ENCODE measurements around the gene URM1. TPM values are rescaled to one million over a fixed set of nuclear protein-coding genes. Genes with fewer than 3 reads are reported as not detected.

Gene URM1
- total RNA-seq, 4 donors from 2014 or later, result 24.7 to 37.5 (median 27.9) TPM

DNA sequence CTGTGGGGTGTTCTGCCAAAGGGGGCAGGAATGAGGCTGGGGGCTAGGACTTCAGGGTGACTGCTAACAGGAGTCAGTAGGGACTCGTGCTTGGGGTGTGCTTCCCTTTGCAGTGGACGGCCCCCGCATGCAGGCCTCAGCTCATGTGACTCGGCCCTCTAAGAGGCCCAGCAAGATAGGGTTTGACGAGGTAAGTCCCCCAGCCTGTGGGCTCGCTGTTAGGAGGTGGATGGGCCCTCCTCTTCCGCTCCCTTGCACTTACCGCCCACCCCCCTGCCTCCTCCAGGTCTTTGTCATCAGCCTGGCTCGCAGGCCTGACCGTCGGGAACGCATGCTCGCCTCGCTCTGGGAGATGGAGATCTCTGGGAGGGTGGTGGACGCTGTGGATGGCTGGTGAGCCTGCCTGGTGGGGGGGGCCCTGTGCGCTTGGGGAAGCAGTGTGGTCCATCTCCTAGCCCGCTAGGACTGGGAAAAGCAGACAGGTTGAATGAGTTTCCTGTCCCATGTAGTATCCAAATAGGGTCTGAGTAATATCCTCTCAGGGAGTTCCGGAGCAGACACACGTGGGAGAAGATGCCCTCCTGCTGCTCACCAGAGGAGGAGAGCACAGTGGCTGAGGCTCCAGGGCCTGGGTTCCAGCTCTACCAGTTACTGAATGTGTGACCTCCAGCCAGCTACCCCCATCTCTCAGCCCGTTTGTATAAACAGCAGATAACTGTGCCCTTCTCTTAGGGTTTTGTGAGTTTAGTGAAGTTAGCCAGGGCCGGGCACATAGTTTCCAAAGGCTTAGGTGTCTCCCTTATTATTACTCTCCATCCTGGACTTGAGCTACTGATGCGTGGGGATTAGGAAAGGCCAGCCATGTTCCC lies 57.7 kb downstream of the URM1 start:
- TF ChIP-seq POLR2A (IDR thresholded peaks at IDR 0.05) (no peak), EP300 (IDR thresholded peaks at IDR 0.05; ENCODE audit: low read depth) (no peak)
- H3K27ac ChIP-seq, result no peak overlapping the region
- H3K9me3 ChIP-seq, result no peaks in the 10 kb centered on the region
- no peak overlapping the region for H3K4me3 ChIP-seq
- in situ Hi-C loops (cut with MboI; ENCODE audit: low pct_ligation_motif_present in 1 of 4, low pct_unique_long_range_greater_than_20kb in 1 of 4, low sequenced_read_pairs in 3 of 4), result no loop called here
- intact Hi-C loops (cut with DNase I; ENCODE audit: low total_unique reads), result no loop called here
- H3K36me3 ChIP-seq, result no peaks in the 10 kb centered on the region
- WGBS, 2 donors (ENCODE audit: low coverage in 1 of 2), result 73 to 81% methylated on average over 12 to 20 of the region's 22 CpGs
- DNase-seq, result no peak
- no peaks in the 10 kb centered on the region for H3K4me1 ChIP-seq
- H3K27me3 ChIP-seq, result no peaks in the 10 kb centered on the region

DNA sequence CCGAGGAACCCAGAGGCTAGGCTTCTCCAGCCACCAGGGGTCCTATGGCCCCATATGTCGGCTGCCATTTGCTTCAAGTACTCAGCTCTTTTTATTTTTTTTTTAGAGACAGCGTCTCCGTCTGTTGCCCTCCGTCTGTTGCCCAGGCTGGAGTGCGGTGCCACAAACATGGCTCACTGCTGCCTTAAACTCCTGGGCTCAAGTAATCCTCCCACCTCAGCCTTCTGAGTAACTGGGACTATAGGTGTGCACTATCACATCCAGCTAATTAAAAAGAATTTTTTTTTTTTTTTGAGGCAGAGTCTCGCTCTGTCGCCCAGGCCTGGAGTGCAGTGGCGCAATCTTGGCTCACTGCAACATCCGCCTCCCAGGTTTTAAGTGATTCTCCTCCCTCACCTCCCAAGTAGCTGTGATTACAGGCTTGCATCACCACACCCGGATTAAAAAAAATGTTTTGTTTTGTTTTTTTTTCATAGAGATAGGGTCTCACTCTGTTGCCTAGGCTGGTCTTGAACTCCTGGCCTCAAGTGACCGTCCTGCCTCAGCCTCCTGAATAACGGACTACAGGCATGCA lies 58.4 kb downstream of the URM1 start:
- H3K36me3 ChIP-seq, result no peaks in the 10 kb centered on the region
- TF ChIP-seq POLR2A (IDR thresholded peaks at IDR 0.05), result no peak
- TF ChIP-seq EP300 (IDR thresholded peaks at IDR 0.05; ENCODE audit: low read depth), result no peak
- no peak for TF ChIP-seq POLR2AphosphoS5 (IDR thresholded peaks at IDR 0.05)
- TF ChIP-seq, protein P1, sequence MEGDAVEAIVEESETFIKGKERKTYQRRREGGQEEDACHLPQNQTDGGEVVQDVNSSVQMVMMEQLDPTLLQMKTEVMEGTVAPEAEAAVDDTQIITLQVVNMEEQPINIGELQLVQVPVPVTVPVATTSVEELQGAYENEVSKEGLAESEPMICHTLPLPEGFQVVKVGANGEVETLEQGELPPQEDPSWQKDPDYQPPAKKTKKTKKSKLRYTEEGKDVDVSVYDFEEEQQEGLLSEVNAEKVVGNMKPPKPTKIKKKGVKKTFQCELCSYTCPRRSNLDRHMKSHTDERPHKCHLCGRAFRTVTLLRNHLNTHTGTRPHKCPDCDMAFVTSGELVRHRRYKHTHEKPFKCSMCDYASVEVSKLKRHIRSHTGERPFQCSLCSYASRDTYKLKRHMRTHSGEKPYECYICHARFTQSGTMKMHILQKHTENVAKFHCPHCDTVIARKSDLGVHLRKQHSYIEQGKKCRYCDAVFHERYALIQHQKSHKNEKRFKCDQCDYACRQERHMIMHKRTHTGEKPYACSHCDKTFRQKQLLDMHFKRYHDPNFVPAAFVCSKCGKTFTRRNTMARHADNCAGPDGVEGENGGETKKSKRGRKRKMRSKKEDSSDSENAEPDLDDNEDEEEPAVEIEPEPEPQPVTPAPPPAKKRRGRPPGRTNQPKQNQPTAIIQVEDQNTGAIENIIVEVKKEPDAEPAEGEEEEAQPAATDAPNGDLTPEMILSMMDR (IDR thresholded peaks at IDR 0.05), result no peak
- in situ Hi-C loops (cut with MboI; ENCODE audit: low pct_ligation_motif_present in 1 of 4, low pct_unique_long_range_greater_than_20kb in 1 of 4, low sequenced_read_pairs in 3 of 4) (no loop called here), intact Hi-C loops (cut with DNase I; ENCODE audit: low total_unique reads) (no loop called here)
- no peak for DNase-seq
- H3K27me3 ChIP-seq, result no peaks in the 10 kb centered on the region
- H3K27ac ChIP-seq, result no peak overlapping the region
- no peaks in the 10 kb centered on the region for H3K4me1 ChIP-seq
- no peak overlapping the region for H3K4me3 ChIP-seq
- WGBS, 2 donors (ENCODE audit: low coverage in 1 of 2), result 90% methylated on average over 11 to 13 of the region's 13 CpGs
- no peaks in the 10 kb centered on the region for H3K9me3 ChIP-seq

DNA sequence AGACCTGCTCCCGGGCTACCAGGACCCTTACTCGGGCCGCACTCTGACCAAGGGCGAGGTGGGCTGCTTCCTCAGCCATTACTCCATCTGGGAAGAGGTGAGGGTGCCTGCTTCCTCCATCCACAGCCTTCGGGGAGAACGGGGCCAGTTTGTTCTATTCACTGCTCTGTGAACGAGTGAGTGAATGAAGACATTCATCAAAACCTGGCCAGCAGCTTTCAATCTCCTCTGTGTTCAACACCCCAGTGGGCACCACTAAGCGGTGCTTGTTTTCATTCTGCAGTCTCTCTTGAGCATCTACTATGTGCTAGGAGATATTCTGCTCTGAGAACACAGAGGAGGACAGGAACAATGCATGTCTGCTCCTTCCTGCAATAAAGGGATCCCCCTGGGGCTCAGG lies 60.0 kb downstream of the URM1 start:
- Histone ChIP-seq H3K36me3 (no peaks in the 10 kb centered on the region), H3K9me3 (no peaks in the 10 kb centered on the region), H3K27me3 (no peaks in the 10 kb centered on the region), H3K4me1 (no peaks in the 10 kb centered on the region), H3K4me3 (no peak overlapping the region), H3K27ac (no peak overlapping the region)
- in situ Hi-C loops (cut with MboI; ENCODE audit: low pct_ligation_motif_present in 1 of 4, low pct_unique_long_range_greater_than_20kb in 1 of 4, low sequenced_read_pairs in 3 of 4) (no loop called here), intact Hi-C loops (cut with DNase I; ENCODE audit: low total_unique reads) (no loop called here)
- WGBS, 2 donors (ENCODE audit: low coverage in 1 of 2), result 80 to 90% methylated on average over 4 to 5 of the region's 8 CpGs
- TF ChIP-seq POLR2AphosphoS5 (IDR thresholded peaks at IDR 0.05) (no peak), EP300 (IDR thresholded peaks at IDR 0.05; ENCODE audit: low read depth) (no peak), POLR2A (IDR thresholded peaks at IDR 0.05) (no peak)
- TF ChIP-seq, protein P1 (IDR thresholded peaks at IDR 0.05), result no peak
- DNase-seq, result no peak

DNA sequence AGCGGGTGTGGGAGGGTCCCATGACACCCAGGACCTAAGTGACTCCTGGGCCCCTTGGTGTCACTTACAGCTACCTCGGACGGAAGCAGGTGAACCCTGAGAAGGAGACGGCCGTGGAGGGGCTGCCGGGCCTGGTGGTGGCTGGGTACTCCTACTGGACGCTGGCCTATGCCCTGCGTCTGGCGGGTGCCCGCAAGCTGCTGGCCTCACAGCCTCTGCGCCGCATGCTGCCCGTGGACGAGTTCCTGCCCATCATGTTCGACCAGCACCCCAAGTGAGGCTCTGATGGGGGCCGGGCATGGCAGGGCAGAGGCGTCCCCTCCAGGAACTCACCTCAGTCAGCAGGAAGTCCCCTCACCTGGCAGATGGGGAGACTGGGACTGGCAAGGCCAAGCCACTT lies 63.2 kb downstream of the URM1 start:
- in situ Hi-C loops (cut with MboI; ENCODE audit: low pct_ligation_motif_present in 1 of 4, low pct_unique_long_range_greater_than_20kb in 1 of 4, low sequenced_read_pairs in 3 of 4), result no loop called here
- no peak for DNase-seq
- Histone ChIP-seq H3K4me3 (no peak overlapping the region), H3K36me3 (no peaks in the 10 kb centered on the region), H3K4me1 (no peaks in the 10 kb centered on the region), H3K27ac (no peak overlapping the region), H3K27me3 (no peaks in the 10 kb centered on the region), H3K9me3 (no peaks in the 10 kb centered on the region)
- intact Hi-C loops (cut with DNase I; ENCODE audit: low total_unique reads), result no loop called here
- WGBS, 2 donors (ENCODE audit: low coverage in 1 of 2), result 92% methylated on average over 15 of the region's 17 CpGs; no CpG with 5 or more reads in 1 of the 2 donors
- TF ChIP-seq EP300 (IDR thresholded peaks at IDR 0.05; ENCODE audit: low read depth) (no peak), POLR2A (IDR thresholded peaks at IDR 0.05) (no peak), POLR2AphosphoS5 (IDR thresholded peaks at IDR 0.05) (no peak)
- TF ChIP-seq, protein P1 (IDR thresholded peaks at IDR 0.05), result no peak

Measured in transverse colon (tissue), 4 donors.